GM12874 (cell line): ENCODE data around the gene POLR2B.
A peak's percentile ranks its signal among the peaks of the same experiment; 100 is the strongest.

Experiments
- TF ChIP-seq, protein P1 (sequence below): IDR thresholded peaks from 2 replicates; pipeline ENCODE4 v1.5.1; 2011; ENCODE audit warnings: low read depth, mild to moderate bottlenecking, control low read depth, low read length, moderate library complexity; ENCODE audit not compliant: insufficient read depth

POLR2B gene

DNA sequence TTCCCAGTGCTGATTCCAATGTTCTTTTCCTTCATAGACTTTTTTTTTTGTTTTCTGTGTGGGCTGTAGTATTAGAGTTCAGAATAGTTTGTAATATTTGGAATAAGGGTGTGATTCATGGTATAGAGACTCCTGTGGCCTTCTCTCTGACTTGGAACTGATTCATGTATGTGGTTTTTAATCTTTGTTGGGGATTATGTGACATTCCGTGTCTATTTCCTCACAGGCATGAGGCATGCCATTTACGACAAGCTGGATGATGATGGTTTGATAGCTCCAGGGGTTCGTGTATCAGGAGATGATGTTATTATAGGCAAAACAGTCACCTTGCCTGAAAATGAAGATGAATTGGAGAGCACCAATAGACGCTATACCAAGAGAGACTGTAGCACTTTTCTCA, 44.4 kb downstream of the POLR2B start:
- TF ChIP-seq, protein P1, sequence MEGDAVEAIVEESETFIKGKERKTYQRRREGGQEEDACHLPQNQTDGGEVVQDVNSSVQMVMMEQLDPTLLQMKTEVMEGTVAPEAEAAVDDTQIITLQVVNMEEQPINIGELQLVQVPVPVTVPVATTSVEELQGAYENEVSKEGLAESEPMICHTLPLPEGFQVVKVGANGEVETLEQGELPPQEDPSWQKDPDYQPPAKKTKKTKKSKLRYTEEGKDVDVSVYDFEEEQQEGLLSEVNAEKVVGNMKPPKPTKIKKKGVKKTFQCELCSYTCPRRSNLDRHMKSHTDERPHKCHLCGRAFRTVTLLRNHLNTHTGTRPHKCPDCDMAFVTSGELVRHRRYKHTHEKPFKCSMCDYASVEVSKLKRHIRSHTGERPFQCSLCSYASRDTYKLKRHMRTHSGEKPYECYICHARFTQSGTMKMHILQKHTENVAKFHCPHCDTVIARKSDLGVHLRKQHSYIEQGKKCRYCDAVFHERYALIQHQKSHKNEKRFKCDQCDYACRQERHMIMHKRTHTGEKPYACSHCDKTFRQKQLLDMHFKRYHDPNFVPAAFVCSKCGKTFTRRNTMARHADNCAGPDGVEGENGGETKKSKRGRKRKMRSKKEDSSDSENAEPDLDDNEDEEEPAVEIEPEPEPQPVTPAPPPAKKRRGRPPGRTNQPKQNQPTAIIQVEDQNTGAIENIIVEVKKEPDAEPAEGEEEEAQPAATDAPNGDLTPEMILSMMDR, result no peak

DNA sequence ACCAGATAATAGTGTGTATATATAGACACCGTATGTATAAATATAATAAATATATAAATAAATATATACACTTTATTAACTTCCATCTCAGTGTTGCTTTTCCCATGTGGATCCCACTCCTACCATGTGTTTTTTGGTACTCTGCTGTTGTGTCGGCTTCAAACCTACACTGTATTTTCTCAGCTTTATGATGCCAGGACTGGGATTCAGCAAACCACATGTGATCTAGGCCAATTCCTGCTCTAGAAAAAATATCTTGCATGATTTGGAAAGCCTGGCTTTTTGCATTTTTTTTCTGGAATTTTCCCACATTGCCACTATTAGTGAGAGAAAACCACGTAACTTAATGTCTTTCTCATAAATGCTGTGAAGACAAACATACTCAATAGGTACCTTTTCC, 55.8 kb downstream of the POLR2B start:
- TF ChIP-seq, protein P1, result no peak

DNA sequence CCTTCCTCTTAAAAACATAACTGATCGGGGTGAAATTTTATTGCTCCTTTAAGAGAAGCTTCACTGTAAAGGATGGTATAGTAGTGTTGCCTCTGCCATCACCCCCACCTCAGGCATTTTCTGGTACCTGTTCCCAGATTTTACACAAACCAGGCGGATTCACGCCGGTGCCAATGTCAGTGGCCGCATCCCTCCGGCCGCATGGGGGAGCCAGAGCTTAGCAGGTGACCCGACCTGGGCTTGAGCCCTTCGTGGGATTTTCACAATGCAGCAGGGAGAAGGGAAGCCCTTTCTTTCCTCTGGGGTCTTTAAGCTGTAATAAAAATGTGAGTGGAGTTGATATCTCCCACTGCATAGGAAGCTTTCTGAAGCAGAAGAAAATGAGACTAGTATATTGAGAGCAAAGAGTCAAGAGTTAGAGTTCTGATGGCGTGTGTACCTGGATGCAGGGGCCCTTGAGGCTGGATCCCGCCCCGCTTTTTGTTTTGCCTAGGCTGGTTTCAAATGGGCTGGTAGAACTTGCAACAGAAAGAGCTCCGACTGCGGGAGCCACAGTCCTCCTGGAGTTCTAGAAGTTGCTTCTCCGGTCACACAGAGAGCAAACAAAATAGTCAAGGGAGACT, 59.4 kb downstream of the POLR2B start:
- TF ChIP-seq, protein P1, result peak; percentile 71

DNA sequence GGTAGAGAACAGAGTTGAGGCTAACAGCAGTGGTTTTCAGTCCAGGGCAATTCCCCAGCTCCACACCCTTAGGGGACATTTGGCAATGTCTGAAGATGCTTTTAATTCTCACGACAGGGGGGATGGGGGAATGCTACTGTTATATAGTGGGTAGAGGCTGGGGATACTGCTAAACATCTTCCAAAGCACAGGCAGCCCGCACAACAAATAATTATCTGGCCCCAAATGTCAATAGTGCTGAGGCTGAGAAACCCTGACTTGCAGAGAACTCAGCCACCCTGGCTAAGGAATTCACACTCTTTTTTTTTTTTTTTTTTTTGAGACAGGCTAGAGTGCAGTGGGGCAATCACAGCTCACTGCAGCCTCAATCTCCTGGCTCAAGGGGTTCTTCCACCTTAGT, 60.6 kb downstream of the POLR2B start:
- TF ChIP-seq, protein P1, result no peak

DNA sequence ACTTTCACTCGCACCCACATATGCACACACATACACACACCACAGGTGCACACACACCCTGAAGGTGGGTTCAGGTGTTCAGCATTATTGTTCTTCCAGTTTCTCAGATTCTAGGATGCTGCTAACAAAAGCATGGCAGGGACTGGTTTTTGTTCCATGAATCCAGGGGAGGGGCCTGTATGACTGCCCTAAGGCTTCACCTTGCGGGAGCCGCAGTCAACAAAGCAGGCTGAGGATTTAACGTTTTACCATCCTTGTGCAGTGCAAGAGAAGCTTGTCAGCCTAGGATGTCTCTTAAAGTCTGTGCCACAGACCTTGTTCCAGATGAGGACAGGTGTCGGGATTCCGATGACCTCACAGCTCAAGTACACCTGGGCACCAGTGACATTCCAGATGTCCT, 61.8 kb downstream of the POLR2B start:
- TF ChIP-seq, protein P1, result no peak

DNA sequence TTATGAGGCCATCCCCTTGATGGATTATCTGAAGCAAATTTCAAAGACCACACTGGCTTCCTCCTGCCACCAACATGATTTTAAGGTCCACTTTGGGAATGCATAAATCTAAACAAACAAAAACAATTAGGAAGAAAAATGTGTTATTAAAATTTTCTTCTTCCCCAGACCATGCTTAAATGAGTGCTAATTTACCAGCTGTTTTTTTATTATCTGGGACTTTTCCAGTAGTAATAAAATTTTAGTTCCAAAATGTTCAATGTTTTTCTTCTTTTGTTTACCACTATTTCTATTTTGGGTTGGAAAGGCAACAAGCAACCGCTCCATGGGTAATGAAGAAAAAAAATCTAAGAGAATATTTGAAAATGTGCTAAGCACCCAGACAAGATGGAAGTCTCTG, 62.3 kb downstream of the POLR2B start:
- TF ChIP-seq, protein P1, result no peak

DNA sequence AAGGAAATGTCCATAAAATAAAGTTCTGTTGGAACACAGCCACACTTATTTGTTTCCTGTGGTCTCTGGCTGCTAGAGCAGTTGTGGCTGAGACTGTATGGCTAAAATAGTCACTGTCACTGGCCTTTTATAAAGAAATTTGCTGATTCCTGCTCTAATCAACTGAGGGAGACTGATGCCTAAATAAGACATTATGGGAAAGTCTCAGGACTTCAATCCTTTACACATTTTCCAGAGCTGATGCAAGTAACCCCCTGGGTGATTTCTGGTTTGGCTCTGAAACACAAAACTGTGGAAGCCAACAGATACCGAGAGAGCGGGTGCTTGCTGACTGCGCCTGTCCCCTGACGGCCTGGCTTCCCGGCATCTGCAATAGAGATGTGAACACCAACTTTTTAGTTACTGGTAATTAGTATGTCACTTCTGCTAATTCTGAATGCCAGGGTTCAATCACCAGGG, 64.0 kb downstream of the POLR2B start:
- TF ChIP-seq, protein P1, result no peak
